ENCODE measurements around the gene TNIK.
"Not testable (repeated sequence)": the region's sequence is repeated elsewhere in the genome, so short reads cannot be mapped to it uniquely, and the experiment has no call there.

TNIK gene

DNA sequence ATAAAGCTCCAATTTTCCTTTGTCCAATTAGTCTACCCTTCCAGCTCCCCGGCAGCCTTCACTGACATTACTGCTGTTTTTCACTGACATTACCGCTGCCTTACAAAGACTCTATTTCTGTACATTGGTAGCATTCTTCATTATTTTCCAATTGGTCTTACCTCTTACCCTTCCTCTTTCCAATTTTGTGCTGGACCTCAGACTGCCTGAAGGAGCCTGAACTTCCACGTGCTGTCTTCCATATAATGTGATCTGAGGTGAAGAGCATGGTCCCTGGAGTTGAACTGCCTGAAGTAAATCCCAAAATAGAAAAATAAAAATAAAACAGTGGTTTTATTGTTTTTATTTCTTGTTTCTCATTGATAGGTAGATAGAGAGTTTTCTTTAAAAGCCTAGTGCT, 9.2 kb upstream of the TNIK start:
- no peak for DNase-seq (ENCODE audit: low read depth in 2 of 2)

DNA sequence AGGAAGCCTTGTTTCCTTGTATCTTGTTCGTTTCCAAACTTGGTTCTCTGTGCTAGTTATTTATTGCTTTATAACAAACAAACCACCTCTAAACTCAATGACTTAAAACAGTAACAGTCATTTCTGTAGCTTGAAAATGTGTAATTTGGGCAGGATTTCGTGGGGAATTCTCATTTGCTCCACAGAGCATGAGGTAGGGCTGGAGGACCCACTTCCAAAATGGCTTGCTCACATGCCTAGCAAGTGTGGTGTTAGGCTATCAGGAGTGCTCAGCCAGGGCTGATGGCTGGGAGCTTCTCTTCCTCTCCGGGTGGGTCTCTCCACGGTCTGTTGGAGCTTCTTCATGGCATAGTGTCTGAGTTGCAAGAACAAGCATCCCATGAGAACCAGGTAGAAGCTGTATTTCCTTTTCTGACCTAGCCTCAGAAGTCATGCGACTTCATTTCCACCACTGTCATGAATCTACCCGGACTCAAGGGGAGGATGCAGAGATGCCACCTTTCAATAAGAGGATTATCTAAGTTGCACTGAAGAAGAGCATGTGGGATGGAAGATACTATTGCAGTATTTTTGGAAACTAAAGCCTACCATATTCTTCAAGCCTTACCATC, 8.2 kb upstream of the TNIK start:
- DNase-seq (ENCODE audit: low read depth in 2 of 2) = no peak

DNA sequence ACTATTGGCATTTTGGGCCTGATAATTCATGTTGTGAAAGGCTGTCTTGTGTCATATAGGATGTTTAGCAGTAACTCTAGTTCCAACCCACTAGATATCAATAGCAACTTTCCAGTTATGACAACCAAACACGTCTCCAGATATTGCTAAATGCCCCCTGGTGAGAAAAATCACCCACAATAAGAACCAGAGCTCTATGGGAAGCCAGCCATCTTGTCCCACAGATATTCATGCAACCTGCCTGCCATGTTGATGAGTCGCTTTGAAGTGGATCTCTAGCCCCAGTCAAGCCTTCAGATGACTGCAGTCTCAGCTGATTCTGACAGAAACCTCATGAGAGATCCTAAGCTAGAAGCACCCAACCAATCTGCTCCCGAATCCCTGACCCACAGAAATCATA, 5.6 kb upstream of the TNIK start:
- no peak for DNase-seq (ENCODE audit: low read depth in 2 of 2)

DNA sequence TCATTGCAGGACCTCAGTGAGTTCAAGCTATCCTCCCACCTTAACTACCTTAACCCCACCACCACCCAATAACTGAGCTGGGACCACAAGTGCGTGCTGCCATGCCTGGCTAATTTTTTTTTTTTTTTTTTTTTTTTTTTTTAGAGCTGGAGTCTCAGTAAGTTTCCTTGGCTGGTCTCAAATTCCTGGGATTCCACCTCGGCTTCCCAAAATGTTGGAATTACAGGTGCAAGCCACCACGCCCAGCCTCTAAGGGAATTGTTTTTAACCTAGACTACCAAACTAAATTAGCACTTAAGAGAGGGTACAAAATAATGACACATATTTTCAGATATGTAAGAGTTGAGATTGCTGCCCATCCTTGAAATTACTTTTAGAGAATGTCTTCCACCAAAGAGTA, 4.3 kb upstream of the TNIK start:
- DNase-seq (ENCODE audit: low read depth in 2 of 2) = no peak

DNA sequence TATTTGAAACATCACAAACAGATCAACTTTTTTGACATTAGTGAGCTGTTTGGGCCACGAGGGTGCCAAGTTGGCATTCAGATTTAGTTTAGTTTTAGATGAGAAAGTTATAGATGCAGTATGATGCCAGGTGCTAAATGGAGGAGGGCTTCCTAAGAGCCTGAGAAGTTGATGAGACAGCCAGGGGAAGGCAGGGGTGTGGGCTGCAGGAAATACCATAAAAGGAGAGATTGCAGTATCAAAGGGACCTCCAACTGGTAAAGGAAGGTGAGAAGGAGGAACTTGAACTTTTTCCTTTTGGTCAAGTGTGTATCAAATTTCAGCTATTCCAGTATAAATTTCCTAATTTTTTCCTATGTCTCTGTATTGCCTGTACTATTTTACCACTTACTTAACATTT, 2.0 kb upstream of the TNIK start:
- DNase-seq (ENCODE audit: low read depth in 2 of 2) = no peak

DNA sequence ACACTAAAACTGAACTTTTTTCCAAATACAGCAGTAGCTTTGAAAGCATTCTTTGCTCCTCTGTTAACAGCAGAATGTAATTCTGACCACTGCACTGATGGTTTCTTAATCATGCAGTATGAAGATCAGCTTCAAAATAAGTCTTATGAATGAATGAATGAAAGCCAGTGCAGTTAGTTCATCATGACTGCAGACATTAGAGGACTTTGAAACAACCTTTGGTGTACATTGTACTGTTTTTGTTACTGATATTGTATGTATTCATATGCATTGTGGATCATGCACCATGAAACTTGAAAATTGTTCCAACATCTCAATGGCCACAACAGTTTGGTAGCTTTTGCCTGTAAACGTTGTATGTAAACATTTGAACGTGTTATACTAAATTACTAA, 1.3 kb upstream of the TNIK start:
- no peak for DNase-seq (ENCODE audit: low read depth in 2 of 2)

DNA sequence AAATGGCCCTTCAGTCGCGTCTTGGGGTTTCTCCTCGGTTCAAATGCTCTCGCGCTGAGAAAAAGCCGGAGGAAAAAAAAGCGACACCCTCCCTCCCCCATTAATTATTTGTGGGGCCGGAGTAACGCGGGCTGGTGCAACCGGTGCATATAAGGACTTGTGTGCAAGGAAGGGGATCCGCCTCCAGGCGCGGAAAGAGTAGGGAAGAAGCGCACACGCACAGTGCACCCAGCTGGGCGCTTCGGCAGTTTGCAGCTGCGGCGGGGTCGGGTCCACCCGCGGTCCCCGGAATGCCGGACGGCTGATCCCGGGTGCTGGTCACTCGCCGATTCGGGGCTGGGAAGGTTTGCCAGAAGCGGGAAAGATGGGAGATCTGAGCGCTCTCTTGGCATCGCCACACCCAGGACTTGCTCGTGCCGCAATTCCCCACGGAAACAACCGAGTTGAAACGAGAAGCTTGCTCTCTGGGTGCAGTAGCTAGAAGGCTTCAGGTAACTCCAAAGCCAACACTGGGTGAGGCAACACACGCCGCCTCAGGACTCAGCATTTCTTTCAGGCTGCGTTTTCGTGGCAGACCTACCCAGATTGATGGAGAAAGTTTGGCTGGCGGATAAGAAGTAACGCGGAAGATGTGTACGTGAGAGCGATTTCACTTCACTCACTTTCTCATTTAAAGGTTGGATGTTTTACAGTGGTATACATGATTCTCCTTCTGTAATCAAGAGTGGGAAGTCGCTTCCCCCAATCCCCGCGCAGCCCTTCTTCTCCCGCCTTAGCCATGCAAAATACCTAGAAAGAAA, 720 bp upstream of the TNIK start:
- peak in 1 of 2 donors; percentile 24 for DNase-seq (ENCODE audit: low read depth in 2 of 2)

DNA sequence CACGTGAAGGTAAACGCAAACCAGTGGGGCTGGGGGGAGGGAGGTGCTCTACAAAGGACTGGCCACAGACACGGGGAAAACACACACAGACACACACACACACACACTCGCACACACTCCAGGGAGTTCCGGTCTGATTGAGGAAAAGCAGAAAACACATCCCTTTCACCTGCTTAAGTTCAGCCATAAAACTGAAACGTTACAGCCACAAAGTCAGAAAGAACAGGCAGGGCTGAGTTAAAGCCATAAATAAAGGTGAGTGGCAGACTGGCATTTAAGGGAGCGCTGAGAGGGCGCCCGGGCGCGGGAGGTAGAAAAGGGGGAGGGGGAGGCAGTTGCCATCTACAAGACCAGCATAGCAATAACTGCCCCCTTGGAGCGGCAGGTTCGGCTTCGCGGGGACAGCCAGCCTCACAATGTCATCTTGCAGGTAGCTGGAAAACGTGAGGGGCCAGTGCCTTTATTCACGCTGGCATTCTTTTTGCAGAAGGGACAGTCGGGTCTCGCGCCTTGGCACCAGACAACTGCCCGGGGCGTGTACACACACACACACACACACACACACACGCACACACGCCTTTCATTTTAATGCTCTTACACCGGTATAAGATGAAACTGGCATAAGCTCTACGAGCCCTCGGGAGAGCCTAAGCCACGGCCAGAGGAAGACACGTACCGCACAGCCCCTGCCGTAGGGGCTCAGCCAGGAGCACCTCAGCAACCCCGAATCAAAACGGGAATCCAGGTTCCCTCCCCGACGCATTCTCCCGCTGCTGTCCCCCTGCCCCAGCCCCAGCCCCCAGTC, 866 bp downstream of the TNIK start:
- peak in 1 of 2 donors; percentile 25 for DNase-seq (ENCODE audit: low read depth in 2 of 2)

DNA sequence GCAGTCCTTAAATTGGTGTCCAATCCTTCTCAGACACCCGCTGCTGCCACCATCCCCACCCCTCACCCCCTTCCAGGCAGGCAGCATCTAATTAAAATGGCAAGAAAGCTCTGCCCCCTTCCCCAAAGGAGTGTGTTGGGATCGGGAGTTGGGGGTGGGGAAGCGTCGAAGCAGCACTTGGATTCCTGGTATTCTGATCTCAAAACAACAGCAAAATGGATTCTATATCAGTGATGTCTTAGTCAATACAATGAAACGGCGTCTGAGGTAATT, 1.4 kb downstream of the TNIK start:
- DNase-seq (ENCODE audit: low read depth in 2 of 2) = no peak

DNA sequence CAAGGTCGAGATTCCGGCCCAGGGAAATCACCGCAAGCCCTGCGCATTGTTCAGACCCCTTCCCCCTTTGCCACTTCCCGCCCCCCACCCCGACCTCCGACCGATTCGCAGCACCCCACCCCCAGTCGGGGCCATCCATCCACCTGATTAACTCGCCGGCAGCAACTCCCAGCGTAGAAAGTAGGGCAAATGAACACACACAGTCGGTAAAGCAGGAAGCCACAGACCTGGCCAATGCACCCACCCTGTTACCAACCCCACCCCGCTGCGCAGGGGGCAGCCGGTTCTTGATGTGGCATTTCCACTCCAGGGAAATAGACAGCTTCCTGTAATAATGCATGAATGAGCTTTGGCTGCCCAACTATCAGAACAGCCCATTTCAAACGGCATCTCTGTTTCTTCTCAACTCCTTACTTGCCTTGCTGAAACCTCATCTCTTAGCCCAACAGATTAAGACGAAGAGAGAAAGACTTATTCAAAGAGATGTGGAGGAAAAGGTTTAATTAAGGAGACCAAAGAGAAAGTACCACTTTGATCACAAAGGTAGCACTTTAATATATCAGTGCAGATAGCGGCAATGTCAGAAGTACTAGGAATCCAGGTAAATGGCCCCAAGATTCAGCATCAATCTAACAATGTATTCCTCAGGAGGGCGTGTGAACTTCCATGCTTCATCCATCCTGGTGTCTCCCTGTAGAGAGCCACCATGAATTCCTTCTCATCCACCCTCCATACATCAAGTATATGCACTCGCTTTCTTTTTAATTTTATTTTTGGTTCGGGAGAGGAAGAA, 1.9 kb downstream of the TNIK start:
- no peak for DNase-seq (ENCODE audit: low read depth in 2 of 2)

DNA sequence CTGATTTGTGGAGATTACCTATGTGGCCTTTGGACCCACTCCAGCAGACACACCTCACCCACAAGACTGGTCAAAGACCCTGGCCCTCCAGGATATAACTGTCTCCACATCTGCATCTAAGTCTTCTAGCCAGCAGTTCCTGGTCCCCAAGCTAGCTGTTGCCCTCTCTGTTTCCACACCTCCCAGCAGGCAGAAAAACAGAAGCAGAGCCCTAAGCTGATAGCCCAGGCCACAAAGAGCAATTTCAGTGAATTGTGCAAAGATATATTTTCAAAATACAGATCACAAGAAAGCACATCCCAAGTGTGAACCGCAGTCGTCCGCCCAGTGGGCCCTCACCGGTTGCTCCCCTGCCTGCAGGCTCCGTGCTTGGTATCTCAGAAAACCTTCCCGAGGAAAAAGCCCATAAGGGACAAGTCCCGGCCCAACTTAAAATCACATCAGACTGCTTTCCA, 2.6 kb downstream of the TNIK start:
- DNase-seq (ENCODE audit: low read depth in 2 of 2) = no peak

DNA sequence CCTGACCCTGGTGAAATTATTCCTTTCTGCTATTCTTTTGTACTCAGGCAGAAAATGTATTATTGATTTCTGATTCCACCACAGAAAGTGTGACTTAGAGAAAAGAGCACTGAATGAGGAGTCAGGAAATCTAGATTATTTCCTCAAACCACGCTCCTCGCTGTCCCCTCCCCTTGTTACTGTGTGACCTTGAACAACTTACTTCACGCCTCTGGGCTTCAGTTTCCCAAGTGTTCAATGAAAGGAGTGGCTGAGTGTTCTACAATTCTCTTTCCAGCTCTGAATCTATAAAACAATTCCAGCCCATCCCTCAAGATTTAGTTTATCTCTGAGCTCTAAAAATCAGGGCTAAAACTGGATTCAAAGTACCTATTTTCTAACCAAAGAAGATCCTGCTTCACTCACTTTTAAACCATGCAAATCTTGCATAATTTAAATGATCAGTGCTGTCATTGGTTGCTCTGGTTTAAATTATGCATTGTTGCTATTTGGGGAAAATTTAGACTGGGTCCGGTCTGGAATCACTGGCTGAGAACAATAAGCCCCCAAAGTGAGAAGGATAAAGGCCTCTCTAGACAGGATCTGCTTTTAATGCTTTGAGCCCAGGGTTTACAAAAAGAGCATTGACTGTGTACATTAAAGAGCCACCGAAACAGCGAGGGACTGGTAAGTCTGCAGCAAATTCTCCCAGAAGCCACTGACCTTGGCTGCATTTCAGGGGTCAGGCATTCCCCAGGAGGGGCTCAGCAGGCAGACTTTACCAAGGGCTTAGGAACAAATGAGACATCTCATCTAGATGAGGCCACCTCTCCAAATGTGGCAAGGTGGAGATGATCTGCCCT, 3.2 kb downstream of the TNIK start:
- DNase-seq (ENCODE audit: low read depth in 2 of 2) = no peak

DNA sequence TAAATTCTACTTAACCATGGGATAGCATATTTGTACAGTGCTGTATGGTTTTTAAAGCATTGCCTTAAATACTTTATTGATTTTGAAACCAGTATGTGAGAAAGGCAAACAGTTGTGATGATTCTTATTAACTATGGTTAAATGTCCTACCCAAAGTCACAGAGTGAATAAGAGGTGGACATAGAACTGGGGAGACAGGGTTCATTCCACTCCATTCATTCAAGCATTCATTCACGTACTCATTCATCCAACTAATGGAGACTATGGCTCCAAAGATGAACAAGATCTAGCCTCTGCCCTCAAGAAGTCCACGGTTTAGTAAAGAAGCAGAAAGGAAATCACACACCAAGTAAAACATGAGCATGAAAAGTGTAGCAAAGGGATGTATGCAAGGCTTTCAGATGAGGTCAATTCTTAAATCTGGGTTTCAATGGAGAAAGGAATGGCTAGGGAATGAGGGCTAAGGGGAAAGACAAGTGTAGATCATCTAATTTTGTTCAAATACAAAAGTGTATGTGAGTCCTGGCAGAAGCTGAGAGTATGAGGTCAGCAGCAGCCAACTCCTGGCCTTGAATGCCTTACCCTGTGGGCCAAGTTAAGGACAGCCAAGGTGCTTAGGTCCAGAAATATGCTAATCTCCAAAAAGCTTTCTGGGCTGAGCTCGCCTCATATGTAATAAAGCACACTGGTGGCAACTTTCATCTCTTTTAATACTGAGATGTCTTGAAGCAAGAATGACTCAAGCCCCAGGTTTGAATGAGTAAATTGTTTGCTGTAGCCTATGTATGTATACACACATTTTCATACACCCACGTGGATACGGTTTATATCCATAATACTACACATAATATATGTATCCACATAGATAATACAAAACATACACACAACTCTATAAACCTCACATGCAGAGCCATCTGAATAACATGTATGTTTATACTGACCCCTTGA, 4.3 kb downstream of the TNIK start:
- no peak for DNase-seq (ENCODE audit: low read depth in 2 of 2)

DNA sequence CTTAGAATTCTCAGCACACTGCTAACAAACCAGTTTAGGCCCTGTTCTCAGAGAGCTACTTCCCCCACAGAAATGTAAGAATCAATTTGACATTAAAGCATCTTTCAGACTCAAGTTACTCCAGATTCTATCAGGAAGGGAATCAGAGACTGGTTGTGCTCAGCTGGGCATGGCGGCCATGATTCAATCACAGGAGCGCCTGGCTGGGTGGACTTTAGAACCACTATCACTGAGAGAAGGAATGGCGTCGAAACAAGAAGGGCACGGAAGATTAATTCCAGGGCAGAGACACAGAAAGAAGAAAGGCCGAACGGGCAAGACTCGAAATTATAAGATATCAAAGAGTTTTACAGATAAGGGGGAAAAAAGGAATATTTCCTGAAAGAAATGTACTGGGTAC, 6.2 kb downstream of the TNIK start:
- no peak for DNase-seq (ENCODE audit: low read depth in 2 of 2)

DNA sequence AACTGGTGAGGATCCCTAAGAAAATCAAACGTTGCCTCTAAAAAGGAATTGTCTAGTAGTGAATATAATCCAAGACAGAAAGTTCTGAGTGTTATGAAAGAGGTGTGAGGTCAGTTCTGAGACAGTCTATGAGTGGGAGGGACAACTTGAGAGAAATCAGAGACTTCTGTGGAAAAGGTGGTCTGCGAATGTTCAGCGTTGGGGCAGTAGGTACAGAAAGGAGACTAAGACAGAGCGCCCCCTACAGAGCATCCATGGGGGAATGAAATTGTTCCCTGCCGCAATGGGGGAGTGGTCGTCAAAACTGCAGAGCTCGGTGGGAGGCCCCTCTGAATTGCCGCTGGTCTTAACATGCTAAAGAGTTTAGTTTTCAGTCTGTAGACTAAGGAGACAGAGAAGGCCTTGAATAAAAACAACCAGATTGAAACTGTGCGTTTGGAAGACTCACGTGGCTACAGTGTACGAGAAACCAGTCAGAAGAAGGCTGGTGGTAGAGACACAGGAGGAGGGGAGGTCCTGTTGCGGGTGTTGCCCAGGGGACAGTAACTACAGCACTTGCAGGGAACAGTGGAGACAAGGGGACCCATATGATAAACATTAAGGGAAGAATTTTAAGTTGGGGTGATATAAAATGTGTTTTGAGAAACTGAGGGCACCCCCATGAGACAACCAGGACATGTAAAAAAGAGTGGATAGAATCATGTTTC, 6.9 kb downstream of the TNIK start:
- no peak for DNase-seq (ENCODE audit: low read depth in 2 of 2)

DNA sequence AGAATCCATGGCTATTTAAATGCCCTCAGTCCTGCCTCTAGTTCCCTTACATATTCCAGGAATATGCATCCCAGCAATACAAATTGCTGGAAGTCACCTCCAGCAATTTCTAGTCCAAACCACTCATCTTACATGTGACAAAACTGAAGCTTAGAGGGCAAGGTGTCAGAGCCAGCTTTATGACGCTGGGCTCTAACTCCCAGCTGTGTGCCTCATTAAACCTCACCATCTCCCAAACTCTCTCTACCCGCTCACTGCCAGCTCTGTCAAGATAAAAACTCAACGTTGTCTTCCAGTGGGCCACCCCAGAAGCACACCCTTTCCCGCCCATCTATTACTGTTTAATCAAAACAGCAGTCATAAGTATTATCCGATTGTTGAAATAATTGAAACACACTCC, 7.9 kb downstream of the TNIK start:
- DNase-seq (ENCODE audit: low read depth in 2 of 2) = no peak

DNA sequence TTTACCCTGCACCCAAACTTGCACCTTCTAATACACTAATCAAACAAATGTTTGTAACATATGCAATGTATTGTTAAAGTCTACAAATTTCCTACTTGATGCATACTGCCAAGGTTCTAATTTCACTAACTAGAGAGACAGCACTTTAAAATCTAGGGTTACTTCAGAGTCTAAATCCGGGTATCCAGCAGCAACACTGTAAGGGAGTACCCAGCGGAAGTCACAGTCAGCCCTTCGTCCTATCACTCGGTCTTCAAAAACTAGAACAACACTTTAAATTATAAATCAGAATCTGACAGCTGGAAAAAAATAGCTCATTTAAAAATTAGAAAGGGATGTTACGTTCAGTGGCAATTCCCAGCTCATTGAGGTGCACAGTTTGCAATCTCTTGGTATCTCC, 8.3 kb downstream of the TNIK start:
- DNase-seq (ENCODE audit: low read depth in 2 of 2) = no peak

DNA sequence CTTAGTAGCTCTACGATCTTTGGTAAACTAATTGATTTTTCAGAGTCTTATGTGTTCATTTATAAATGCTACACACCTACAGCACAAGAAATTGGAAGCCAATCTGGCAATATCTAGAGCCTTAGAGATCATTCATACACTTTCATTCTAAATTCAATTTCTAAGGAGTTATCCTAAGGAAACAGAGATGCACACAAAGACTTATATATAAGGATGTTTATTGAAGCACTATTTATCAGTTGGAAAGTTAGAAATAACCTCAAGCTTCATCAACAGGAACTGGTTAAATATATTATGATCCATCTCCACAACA, 12.7 kb downstream of the TNIK start:
- DNase-seq (ENCODE audit: low read depth in 2 of 2) = not testable (repeated sequence)

DNA sequence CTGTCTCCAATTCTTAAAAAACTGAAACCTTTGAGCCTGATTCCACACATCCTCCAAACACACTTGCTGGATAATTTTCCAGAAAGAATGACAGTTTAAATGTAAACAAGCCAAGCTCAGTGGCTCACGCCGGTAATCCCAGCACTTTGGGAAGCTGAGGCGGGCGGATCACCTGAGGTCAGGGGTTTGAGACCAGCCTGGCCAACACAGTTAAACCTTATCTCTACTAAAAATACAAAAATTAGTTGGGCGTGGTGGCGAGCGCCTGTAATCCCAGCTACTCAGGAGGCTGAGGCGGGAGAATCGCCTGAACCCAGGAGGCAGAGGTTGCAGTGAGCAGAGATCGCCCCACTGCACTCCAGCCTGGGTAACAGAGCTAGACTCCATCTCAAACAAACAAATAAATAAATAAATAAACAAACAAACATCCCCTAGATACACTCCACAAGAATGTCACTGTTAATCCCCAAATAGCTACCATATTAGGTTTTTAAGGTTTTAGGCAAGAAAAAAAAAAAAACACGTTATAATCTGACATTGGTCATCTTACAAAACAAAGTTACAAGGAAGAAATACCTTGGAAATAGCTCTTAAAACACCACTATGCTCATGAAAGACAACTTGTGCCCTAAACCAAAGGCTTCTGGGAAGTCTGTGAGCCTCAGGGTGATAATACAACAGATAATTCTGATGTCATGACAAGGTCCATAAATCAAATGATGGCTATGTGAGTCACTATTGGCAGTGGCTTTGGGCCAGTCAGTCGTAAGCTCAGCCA, 13.2 kb downstream of the TNIK start:
- DNase-seq (ENCODE audit: low read depth in 2 of 2) = no peak

All from activated CD4-positive, alpha-beta T cell treated with anti-CD3 and anti-CD28 coated beads for 24 hours (primary cell).